ENCODE measurements around the gene MGAT2.

The MGAT2 gene

DNA sequence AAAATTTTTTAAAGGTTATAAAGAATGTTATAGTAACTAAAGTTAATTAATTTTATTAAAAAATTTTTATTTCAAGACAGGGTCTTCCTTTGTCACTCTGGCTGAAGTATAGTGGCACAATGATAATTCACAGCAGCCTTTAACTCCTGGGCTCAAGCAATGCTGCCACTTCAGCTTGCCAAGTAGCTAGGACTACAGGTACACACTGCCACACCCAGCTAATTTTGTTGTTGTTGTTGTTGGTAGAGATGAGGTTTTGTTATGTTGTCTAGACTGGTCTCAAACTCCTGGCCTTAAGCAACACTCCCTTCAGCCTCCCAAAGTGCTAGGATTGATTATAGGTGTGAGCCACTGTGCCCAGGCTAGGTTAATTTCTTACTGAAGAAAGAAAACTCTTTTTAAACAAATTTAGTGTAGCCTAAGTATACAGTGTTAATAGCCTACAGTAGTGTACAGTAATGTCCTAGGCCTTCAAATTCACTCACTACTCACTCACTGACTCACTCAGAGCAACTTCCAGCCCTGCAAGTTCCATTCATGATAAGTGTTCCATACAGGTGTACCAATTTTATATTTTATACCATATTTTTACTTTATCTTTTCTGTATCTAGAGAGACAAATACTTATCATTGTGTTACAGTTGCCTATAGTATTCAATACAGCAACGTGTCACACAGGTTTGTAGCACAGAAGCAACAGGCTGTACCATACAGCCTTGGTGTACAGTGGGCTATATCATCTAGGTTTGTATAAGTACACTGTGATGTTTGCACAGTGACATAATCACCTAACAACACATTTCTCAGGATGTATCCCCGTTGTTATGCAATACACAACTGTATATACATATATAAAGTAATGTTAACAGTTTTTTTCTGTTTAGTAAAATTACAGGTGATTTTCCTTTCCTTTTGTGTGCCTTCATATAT, 39.2 kb downstream of the MGAT2 start:
- DNase-seq, result no peak

DNA sequence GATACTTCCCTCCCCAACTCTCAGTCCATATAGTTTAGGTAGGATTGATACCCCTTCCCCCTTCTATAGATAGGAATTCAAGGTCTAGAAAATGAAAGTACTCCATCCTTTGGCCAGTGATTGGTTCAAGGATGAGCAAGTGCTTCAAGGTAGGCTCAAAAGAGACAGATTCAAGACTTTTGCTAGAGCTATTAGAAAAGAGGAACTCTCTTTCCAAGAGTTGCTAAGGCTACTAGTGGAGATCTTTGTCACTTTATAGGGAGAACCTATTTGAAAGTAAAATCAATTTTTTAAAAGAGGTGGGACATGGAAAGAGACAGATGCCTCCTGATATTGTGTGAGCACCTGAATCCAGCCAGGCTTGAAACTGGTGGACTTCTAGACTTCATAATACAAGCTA, 49.9 kb downstream of the MGAT2 start:
- no peak for DNase-seq
